AG04449 (cell line): ENCODE results near the gene EXOSC9.

Experiments
- CTCF ChIA-PET: fragments of 350-600 bp; formaldehyde crosslinking; extraction: SDS; loops from one replicate; lab custom pipeline; 2021; ENCODE audit warnings: antibody characterized with exemption; lab: Yijun Ruan, JAX
- POLR2A ChIA-PET: fragments of 400-600, 350-600 bp; formaldehyde crosslinking; extraction: SDS; loops from one replicate; lab custom pipeline; 2020; ENCODE audit warnings: antibody characterized with exemption, inconsistent platforms; lab: Yijun Ruan, JAX
- DNase-seq: peaks from one replicate; pipeline ENCODE4 v3.0.0-alpha.2; 2010; ENCODE audit warnings: low read depth, low spot score
- H3K4me3 ChIP-seq: 2 replicates; pipeline ENCODE4 v1.5.1; 2011; ENCODE audit warnings: low read depth, mild to moderate bottlenecking, control low read depth, low read length
- TF ChIP-seq, protein P1 (sequence below): IDR thresholded peaks from one replicate; pipeline ENCODE4 v1.5.1; 2011; ENCODE audit warnings: mild to moderate bottlenecking, moderate library complexity, low read length, control low read depth, inconsistent platforms; ENCODE audit not compliant: insufficient read depth; ENCODE audit errors: missing control alignments

Gene EXOSC9

GRCh38 chr4:121800638-121800960 lies 524 bp upstream of the EXOSC9 start:
- TF ChIP-seq, protein P1, sequence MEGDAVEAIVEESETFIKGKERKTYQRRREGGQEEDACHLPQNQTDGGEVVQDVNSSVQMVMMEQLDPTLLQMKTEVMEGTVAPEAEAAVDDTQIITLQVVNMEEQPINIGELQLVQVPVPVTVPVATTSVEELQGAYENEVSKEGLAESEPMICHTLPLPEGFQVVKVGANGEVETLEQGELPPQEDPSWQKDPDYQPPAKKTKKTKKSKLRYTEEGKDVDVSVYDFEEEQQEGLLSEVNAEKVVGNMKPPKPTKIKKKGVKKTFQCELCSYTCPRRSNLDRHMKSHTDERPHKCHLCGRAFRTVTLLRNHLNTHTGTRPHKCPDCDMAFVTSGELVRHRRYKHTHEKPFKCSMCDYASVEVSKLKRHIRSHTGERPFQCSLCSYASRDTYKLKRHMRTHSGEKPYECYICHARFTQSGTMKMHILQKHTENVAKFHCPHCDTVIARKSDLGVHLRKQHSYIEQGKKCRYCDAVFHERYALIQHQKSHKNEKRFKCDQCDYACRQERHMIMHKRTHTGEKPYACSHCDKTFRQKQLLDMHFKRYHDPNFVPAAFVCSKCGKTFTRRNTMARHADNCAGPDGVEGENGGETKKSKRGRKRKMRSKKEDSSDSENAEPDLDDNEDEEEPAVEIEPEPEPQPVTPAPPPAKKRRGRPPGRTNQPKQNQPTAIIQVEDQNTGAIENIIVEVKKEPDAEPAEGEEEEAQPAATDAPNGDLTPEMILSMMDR = no peak
- DNase-seq = no peak
- peak overlapping the region; percentile 97 for H3K4me3 ChIP-seq
- POLR2A ChIA-PET = interaction anchor here (1.0 to 1.2 kb wide), 2 partner anchors 11 to 23 kb away, joined by 3 to 6 read pairs; partner anchors contain the start of gene CCNA2
- CTCF ChIA-PET = no interaction called here

- H3K4me3 ChIP-seq = peak overlapping the region; percentile 97
- POLR2A ChIA-PET = interaction anchor here (1.0 to 1.2 kb wide), 2 partner anchors 12 to 22 kb away, joined by 3 to 6 read pairs; partner anchors contain the start of gene CCNA2
- DNase-seq = no peak
- CTCF ChIA-PET = no interaction called here
- TF ChIP-seq, protein P1 = no peak
These were observed 572 bp downstream of the EXOSC9 start for GRCh38 chr4:121801715-121802075.

GRCh38 chr4:121806411-121806810 lies 5.3 kb downstream of the EXOSC9 start:
- H3K4me3 ChIP-seq = no peak overlapping the region
- TF ChIP-seq, protein P1 = no peak
- ChIA-PET CTCF (no interaction called here), POLR2A (no interaction called here)
- DNase-seq = no peak

- no peak overlapping the region for H3K4me3 ChIP-seq
- POLR2A ChIA-PET = no interaction called here
- CTCF ChIA-PET = no interaction called here
These were observed 10.0 kb downstream of the EXOSC9 start for GRCh38 chr4:121811122-121811521.

GRCh38 chr4:121814756-121815155 lies 13.6 kb downstream of the EXOSC9 start:
- POLR2A ChIA-PET = no interaction called here
- CTCF ChIA-PET = interaction anchor here (1.2 kb wide), 1 partner anchor 8 kb away, joined by 3 read pairs; no protein-coding TSS in a partner anchor
- no peak for DNase-seq
- no peak overlapping the region for H3K4me3 ChIP-seq
- TF ChIP-seq, protein P1 = no peak

More at GRCh38 chr4:121811122-121811521, 10.0 kb downstream of the EXOSC9 start:
- TF ChIP-seq, protein P1 = no peak
- no peak for DNase-seq

DNA sequence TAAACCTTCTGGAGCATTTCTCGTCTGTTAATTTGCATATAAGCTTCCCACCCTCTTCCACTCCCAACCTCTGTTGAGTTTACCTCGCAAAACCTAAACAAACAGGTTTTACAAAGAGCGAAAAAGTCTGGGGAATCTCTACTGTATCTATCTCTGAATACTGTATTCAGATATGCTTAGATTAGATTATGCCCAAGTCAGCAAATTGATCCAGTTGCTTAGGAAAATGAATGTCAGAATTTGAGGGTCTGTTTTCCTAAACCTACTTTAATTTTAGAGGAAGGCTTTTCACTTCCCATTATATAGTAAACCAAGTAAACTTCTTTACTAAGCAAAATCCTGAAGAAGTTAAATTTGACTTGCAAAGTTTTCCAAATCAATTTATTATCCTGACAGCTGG lies 15.9 kb downstream of the EXOSC9 start:
- TF ChIP-seq, protein P1 = no peak
- POLR2A ChIA-PET = no interaction called here
- CTCF ChIA-PET = interaction anchor here (0.8 kb wide), 1 partner anchor 92 kb away, joined by 3 read pairs; no protein-coding TSS in a partner anchor
- H3K4me3 ChIP-seq = no peak overlapping the region
- DNase-seq = no peak
